Stimulated activated CD8-positive, alpha-beta memory T cell treated with anti-CD3 and anti-CD28 coated beads, Interleukin-4, amount 100 ng/mL, for 1 hour (primary cell): ENCODE results near the gene NAIF1.
"Not testable (repeated sequence)": the region's sequence is repeated elsewhere in the genome, so short reads cannot be mapped to it uniquely, and the experiment has no call there.

ENCODE experiments used
- DNase-seq, 2 donors: peaks; one replicate each; pipeline ENCODE4 v3.0.0-alpha.2; 2020; ENCODE audit warnings: low read depth in 2 of 2, low spot score in 1 of 2

NAIF1 gene

DNA sequence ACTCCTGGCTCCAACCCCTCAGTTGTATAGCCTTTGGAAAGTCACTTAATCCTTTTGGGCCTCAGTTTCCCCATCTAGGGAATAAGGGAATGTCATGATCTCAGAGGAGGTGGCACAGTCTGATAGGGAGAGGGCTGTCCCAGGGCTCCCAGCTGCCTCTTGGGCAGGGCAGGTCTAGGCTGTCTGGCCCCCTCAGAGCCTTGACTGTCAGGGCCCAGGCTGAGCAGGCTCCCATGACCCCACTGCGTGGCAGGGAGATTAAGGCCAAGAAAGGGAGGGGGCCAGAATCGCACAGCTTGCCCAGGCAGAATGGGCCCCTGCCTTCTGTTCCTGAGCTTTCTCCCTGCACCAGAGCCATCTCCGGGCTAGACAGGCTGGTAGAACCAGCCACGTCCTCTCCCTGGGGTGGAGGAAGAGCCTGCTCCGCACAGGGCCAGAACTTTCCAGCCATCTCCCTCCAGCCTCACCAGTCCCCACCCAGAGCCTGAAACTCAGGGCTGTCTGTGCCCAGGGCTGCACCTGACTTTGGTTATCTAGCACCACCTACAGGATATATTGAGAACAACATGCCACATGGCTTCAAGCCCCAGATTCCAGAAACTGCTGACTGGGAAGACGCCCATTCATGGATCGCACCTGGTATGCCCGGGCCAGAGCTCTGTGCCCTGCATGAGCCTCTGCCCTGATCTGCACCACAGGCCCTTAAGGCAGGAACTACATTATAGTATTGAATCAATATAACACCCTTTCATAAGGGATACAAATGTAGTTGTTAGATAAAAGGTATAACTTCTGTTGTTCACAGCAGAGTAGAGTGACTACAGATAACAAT lies 32.1 kb downstream of the NAIF1 start:
- no peak for DNase-seq

DNA sequence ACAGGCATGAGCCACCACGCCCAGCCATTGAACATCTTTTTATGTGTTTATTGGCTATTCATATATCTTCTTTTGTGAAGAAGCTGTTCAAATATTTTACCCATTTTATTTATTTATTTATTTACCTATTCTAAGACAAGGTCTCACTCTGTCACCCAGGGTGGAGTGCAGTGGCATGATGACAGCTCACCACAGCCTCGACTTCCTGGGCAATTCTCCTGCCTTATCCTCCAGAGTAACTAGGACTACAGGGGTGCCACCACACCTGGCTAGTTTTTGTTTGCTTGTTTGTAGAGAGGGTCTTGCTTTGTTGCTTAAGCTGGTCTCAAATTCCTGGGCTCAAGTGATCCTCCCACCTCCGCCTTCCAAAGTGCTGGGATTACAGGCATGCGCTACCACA lies 33.5 kb downstream of the NAIF1 start:
- no peak for DNase-seq

DNA sequence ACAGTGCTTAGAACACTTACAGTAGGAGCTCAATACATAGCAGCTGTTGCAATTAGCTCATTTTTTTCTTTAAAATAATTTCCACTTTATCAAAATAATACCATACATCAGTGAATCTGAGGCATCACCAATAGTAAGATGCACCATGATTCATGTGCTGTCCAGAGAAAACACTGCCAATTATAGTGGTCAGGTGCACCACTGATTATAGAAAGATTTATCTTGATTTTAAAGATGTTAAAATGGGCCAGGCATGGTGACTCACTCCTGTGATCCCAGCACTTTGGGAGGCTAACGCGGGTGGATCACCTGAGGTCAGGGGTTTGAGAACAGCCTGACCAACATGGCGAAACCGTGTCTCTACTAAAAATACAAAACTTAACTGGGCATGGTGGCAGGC lies 39.4 kb downstream of the NAIF1 start:
- DNase-seq = no peak

DNA sequence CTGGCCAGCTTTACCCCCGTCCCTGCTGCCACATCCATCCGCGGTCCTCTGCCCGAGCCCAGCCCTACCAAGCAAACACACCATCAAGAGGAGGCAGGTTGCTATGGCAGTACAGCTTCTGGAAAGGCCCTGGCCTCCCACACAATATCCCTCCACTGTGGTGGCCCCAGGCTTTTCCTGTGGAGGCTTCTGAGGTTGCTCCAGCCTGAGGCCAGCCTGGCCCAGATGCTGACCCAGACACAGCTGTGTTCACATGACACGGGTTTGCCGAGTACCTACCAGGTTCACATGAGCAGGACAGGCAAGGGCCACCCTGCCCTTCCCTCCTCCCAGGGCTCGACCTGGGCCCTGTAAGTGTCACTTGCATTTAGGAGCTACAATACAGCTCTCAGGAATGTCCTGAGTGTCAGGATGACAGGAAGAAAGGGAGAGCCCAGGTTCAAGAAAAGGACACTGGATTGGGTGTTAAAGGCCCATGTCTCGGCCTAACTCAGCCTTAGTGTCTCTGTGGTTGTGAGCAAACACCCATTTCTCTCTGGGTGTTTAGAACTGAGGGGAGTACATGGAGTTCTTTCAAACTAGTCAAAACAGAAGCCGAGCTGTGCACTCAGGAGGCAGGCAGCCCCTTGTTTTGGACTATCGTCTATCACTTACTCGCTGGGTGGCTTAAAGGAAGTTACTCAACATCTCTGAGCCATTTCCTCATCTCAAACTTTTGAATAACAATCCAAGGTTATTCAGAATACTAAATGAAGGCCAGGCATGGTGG lies 40.2 kb downstream of the NAIF1 start:
- no peak for DNase-seq

DNA sequence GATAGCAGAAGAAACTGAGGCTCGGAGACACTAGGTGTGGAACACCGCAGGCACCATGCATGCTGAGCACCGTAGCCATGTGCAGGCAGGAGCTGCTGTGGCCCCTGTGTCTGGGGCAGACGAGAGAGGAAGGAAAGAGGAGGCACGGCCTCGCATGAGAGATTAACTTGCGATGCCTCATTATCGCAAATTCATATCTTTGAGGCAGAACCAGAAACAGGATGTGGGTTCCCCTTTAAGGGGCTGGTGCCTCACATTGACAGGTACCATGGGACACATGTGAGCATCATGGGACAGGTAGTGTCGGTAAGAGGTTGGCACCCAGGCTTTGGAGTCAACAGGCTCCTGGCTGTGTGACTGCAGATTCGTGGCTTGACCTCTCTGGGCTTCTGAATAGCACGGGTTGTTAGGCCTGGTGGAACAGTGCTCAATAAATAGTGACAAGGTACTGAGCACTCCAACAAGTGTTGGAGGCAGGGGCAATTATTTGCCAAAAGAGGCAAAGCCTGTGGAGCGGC lies 40.8 kb downstream of the NAIF1 start:
- DNase-seq = peak in 1 of 2 donors; percentile 59

DNA sequence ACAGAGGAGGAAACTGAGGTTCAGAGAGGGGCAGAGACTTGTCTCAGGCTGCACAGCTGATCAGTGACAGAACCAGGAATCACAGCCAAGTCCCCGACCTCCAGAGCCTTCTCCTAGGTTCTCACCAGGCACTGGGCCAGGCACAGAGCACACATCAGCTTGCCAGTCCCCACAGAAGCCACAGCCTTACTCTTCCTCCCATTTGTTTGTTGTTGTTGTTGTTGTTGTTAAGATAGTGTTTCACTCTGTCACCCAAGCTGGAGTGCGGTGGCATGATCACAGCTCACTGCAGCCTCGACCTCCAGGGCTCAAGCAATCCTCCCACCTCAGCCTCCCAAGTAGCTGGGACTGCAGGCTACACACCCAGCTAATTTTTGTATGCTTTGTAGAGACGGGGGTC lies 41.4 kb downstream of the NAIF1 start:
- DNase-seq = no peak

DNA sequence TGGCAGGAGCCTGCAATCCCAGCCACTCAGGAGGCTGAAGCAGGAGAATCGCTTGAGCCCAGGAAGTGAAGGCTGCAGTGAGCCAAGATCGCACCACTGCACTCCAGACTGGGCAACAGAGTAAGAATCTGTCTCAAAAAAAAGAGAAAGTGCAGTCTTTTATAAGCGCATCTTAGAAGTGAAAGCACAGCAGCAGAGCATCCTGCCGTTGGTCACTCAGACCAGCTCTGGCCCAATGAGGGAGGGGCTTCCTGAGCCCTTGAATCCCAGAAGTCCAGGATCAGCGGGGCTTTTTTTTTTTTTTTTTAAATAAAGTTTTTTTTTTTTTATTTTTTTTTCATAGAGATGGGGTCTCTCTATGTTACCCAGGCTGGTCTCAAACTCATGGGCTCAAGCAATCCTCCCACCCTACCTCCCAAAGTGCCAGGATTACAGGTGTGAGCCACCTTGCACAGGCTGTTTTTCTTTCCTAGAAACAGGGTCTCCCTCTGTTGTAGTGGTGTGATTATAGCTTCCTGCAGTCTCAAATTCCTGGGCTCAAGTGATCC lies 42.3 kb downstream of the NAIF1 start:
- no peak for DNase-seq

DNA sequence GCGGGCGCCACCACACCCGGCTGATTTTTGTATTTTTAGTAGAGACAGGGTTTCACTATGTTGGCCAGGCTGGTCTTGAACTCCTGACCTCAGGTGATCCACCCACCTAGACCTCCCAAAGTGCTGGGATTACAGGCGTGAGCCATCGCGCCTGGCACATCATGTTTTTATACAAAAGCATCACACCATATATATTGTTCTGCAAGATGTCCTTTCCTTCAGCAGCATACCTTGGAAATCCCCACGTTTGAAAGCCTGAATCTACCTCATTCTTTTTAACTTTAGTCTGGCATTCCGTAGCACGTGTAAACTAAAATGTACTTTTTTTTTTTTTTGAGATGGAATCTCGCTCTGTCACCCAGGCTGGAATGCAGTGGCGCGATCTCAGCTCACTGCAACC lies 43.4 kb downstream of the NAIF1 start:
- DNase-seq = not testable (repeated sequence)

DNA sequence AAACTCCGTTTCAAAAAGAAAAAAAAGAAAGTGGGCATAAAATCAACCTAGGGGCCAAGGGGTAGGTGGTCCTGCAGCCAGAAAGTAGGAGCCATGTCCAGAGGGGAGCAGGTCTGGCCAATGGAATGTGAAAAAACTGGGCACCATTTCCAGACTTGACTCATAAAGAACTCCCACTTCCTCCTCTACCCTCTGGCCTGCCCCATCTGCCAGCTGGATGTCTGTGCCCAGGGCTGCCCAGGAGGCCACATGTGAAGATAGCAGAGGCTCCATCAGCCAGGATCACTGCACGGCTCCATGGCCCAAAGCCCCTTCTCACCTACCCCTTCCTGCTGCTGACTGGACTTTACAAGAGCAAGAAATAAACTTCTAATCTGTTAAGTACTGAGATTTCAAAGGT lies 44.2 kb downstream of the NAIF1 start:
- DNase-seq = no peak

DNA sequence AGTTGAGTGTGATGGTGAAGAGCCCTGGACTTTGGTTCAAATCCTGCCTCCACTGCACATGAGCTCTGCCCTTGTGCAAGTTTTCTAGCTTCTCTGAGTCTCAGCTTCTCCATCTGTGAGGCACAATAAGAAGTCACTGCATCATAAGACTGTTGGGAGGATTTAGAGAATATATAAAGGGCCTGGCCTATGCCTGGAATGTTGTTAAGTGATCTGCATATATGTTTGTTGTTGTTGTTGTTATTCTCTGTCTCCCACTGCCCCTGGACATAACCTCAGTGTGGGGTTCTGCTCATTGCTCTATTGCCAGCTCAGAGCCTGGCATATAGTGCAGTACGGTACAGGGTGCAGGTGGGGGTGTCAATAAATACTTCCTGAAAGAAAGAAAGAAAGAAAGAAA lies 46.0 kb downstream of the NAIF1 start:
- no peak for DNase-seq

DNA sequence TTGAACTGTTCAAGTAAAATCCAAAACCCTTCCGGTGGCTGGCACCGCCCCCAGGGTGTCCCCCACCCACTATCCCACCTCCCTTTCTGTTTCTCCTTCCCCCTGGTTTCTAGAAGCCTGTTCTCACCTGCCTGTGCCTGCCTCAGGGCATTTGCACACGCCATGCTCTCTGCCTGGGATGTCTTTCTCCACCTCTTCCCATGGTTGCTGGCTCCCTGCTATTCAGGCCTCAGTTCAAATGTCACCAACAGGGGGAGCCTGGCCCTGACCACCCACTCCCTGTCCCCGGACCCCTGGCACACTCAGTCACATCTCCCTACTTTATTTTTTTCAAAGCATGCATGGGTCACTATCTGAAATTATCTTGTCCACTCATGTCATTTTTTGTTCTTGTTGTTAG lies 46.4 kb downstream of the NAIF1 start:
- DNase-seq = no peak

DNA sequence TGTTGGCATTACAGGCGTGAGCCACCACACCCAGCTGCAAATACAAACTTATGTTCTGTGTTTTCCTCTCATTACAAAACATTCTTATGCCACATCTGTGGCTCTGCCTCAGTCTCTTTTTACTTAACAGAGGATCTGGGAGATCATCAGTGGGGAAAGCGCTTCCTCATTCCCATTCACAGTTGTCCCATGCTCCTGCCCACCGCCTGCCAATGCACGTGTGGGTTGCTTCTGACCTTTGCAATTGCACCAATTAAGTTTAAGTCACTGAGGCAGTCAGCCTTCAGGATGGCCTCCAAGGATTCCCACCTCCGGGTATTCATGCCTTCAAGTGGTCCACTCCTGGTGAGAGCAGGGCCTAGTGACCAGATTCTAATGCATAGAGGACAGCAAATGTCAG lies 51.4 kb downstream of the NAIF1 start:
- no peak for DNase-seq
